NCI-H774 (cell line): ENCODE data around the gene CHPF2.

Experiments used
- DNase-seq: peaks from one replicate; lab custom pipeline; 2025; lab: John Stamatoyannopoulos, UW

The CHPF2 gene

DNA sequence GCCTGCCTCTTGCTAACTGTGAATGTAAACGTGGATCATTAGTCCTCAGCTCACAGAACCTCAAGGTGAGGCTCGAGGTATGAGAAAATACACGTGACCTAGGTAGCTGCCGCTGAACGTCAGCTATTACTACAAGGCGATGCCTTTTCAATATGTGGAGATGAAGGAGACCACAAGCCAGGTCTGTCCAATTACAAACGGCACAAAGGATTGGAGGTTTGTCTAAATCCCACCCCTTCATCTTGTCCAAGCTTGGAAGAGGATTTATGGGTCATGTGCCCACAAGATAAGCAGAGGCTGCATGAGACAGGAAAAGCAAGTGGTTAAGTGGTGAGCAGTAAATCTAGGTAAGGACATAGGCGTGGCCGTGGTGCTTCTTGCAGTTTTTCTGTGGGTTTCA lies 25.4 kb upstream of the CHPF2 start:
- no peak for DNase-seq

DNA sequence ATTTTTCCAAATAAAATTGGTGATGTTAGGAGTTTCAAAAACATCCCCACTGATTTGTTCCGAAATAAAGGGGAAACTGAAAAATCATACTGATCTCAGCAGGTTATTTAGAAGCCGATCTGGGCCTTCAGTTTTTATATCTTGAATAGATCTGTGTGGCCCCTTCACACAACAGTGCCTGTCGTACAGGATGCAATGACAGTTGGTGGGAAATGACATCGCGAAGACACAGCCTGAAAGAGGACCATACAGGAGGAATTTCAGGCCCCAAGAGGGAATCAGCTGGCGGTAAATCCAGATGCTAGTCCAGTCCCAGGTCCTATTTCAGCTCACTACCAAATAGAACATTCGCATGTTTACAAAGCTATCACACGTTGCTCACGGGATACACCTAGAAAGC lies 25.0 kb upstream of the CHPF2 start:
- no peak for DNase-seq

DNA sequence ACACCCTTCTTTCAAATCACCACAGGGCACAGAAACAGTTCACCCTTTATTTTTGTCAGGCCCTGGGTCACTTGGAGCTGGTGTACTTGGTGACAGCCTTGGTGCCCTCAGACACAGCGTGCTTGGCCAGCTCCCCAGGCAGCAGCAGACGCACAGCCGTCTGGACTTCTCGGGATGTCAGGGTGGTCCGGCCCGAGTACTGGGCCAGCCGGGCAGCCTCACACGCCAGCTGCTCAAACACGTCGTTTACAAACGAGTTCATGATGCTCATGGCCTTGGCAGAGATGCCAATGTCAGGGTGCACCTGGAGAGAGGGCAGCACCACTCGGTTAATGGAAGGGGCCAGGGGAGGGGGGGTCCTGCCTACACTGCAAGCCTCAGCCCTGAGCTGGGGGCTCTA lies 24.5 kb upstream of the CHPF2 start:
- no peak for DNase-seq

DNA sequence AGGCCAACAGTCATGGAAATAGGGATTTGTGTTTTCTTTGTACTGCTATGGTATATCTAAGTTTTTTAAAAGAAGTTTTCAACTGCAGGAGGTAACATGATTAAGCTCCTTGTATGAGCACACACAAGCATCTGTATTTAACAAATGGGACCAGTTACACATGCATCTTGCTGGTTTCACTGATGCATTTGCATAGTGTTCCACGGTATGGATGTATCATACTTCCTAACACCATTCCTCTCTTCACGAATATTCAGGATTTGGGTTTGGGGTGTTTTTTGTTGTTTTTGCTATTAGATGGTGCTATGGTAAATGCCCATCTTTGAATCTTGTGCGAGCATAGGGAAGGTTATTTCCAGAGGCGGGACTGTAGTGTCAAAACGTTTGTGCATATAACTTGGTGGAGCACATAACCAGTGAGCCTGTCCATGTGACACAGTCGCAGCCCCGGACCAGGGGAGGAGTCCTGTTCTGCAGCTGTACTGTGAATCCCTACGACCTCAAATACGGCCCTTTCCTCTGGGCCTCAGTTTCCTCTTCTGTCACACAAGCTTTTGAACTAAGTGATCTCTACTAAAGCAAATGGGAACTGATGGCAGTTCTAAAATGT lies 23.9 kb upstream of the CHPF2 start:
- DNase-seq = no peak

GRCh38 chr7:151209588-151209987 lies 22.7 kb upstream of the CHPF2 start:
- no peak for DNase-seq

GRCh38 chr7:151210087-151210854 lies 22.0 kb upstream of the CHPF2 start, which contains the start of gene H2BK1:
TSS of gene H2BK1 (minus strand) at chr7:151210488. CDS start at chr7:151210318, 170 bp downstream.
- DNase-seq = no peak

DNA sequence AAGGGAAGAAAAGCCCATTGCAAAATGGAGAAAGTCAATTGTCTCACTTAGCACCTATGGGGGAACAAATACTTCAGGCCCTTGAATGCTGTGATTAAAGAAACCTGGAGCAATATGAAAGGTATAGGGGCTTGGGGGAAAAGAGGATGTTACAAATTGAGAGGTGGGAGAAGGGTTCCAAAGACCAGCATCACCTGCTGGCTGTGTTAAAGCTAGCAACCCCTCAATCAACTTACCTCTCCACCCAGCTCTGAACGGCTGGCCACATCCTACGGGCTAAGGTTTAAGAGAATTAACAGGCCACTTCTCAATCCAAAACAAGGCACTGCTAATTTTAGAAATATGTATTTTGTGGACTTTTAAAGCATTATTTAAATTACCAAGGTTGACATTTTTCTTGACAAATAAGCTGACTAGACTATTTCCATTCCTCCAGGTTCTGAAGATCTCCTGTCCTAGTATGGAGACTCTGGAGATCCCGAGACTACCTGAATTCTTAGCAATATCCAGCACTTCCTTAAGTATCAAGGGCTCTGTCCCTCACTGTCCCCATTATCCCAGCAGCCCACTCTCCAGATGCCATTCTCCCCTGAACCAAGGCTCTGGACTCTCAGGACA lies 21.0 kb upstream of the CHPF2 start:
- DNase-seq = no peak

- DNase-seq = no peak
Observed at GRCh38 chr7:151212626-151213025, 19.7 kb upstream of the CHPF2 start.

DNA sequence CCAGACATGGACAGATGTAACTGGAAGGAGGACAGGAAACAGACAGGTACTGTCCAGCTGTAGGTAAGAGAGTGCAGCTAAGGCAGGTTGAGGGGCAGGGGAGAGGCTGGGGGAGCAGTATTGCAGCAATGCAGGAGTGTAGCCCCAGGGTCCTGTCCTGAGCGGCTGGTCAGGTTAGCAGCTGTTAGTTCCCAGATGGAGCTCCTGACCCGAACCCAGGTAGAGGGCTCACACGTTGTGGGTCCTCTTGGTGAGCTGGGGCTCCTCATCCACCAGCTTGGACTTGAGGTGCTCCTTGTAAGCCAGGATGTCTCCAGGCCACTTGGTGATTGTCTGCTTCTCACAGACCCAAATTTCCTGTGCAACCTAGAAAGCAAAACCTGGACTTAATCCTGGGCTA lies 18.5 kb upstream of the CHPF2 start:
- DNase-seq = no peak

- no peak for DNase-seq
Observed at GRCh38 chr7:151215396-151215795, 16.9 kb upstream of the CHPF2 start.

DNA sequence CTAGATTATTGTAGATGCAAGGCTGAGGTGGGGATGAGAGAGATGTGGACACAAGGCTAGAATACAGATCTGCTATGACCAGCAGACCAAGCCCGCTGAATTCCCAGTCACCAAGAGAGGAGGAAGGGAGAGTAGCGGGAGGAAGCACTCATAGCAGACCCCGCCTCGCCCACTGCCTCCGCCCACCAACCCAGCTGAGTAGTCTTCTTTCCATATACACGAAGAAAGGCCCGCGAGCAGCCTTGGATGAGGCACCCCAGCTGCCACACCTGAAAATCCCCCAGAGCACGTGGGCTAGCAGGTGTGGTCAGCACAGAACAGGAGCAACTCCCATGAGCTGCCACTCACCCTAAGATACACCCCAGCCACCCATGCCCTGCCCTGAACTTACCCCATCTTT lies 14.1 kb upstream of the CHPF2 start:
- no peak for DNase-seq

GRCh38 chr7:151223728-151224127 lies 8.6 kb upstream of the CHPF2 start:
- DNase-seq = no peak

- DNase-seq = no peak
Observed at GRCh38 chr7:151225948-151226510, 6.3 kb upstream of the CHPF2 start.

DNA sequence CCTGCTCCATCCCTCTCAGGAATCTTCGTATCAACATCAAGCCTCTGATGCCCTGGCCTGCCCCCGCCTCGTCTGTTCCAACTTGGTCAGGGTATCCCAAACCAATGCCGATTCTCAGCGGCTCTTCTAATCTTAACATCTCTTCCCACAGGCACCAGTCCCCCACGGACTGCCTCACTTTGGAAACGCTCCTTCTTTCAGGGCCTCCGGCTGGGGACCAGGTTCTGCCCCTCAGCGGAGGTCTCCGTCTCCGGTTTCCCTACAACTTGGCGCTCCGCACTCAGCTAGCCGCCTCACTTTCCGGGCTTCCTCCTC lies 5.8 kb upstream of the CHPF2 start:
- DNase-seq = no peak

- DNase-seq = peak; percentile 96
Observed at GRCh38 chr7:151226875-151227782, 5.2 kb upstream of the CHPF2 start, which contains the start of gene ABCF2. TSS of gene ABCF2 (minus strand) at chr7:151227205. CDS start at chr7:151226458, 747 bp downstream.

DNA sequence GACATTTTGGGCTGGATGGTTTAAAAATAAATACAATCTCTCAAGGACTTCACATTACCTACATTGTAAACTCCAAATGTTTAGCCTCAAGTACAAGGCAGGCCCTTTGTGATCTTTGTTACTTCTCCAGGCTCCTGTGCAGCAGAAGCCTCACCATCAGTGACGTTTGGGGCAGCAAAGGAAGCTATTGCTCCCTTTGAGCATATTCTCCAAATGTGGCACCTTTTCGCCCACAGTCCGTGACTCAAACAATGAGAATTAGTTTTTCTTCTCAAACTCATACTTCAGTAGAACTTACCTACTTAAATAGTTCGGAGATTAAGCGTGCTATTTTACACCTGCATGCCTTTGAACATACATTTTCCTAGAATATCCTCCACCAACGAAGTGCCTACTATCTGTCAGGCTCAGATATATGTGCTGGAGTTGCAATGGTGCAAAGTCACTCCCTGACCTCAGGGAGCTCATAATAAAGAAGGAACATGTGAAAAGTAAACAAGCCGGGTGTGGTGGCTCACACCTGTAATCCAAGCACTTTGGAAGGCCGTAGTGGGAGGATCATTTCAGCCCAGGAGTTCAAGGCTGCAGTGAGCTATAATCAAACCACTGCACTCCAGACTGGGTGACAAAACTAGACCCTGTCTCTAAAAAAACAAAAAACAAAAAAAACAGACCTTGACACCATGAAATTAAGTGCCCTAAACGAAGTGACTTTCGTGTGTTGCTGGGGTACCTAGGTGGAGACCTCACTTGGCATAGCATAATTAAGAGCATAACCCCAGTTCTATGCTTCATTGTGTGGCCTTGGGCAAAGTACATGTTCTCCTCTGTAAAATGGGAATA lies 4.0 kb upstream of the CHPF2 start:
- DNase-seq = no peak

DNA sequence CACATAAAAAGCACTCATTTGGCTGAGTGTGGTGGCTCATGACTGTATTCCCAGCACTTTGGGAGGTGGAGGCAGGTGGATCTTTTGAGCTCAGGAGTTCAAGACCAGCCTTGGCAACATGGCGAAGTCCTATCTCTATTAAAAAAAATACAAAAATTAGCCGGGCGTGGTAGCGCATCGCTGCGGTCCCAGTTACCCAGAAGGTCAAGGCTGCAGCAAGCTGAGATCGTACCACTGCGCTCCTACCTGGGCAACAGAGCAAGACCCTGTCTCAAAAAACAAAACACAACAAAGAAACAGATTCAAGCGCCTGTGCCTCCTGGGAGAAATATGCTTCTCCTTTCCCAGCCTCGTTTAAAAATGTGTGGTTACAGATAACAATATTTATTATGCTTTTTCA lies 3.0 kb upstream of the CHPF2 start:
- no peak for DNase-seq

DNA sequence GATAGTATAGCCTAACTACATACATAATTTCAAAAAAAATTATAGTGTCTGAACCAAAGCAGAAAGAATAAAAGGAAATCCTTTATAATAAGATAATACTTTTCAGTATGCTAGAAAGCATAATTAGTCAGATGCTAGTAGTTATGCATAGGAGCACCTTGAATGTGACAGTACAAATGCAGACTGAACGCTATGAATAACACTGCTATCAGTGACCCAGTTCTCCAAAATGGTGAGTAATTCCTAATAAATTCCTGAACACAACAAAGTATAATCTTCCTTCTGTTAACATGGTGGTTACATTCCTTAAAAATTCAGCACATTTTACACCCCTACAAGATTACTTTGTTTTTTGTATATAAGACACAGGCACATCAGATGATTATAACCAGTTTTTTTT lies 1.2 kb upstream of the CHPF2 start:
- no peak for DNase-seq

DNA sequence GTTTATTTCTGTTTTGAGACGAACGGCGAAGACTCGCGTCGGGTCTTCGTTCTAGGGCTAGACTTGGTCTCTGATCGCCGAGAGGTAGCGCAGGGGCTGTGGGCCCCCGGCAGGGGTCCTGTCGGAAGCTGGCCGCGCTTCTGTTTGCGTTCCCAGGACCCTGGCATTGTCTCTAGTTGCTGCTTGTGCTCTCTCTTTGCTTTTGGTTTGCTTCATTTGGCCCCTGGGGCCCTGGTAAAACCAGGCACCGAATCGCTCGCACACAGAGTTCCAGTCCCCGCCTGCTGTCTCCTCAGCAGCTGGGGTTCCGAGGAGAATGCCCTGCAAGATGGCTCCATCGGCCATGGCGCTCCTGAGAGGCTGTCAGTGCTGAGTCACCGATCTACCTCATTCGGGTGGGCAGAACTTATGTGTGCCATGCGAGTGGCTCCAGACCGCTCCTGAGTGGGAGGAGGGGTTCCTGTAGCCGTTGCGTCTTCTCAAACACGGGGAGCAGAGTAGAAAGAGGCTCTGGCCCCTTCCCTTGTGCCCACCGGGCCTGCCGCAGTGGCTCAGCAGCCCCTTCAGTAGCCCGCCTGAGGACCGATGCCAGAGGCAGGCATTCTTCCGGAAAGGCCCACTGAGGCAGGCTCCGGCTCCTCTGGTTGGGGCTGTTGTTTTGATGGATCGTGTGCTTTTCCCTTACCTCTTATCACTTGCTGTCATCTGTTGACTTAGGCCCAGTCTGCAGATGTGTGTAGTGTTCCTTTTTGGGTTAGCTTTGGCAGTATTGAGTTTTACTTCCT lies 826 bp downstream of the CHPF2 start:
- DNase-seq = no peak

GRCh38 chr7:151233804-151234203 lies 1.5 kb downstream of the CHPF2 start:
- no peak for DNase-seq
